Measurements from ENCODE around the gene FAM81A.

- TF ChIP-seq CTCF (IDR thresholded peaks at IDR 0.05) = no peak
- no peak for TF ChIP-seq POLR2A (IDR thresholded peaks at IDR 0.05)
Observed at GRCh38 chr15:59394166-59394661, 43.8 kb upstream of the FAM81A start.
